MCF 10A (cell line): ENCODE results near the gene DOK6. TPM values are rescaled to one million over a fixed set of nuclear protein-coding genes. Genes with fewer than 3 reads are reported as not detected.

ENCODE experiments used
- BruUV-seq: library from RNA; stranded (reverse); fragments of 400-500 nt; replicated peaks from 2 replicates; lab custom pipeline; 2021; lab: Mats Ljungman, UMichigan
- CTCF ChIA-PET: fragments of 300-600 bp; sonication (Branson Sonifier 250); formaldehyde crosslinking; extraction: SDS; loops from one replicate; lab custom pipeline; 2021; ENCODE audit warnings: antibody characterized with exemption, inconsistent platforms; lab: Yijun Ruan, JAX
- POLR2A ChIA-PET: fragments of 300-600, 350-650 bp; sonication (Branson Sonifier 250); formaldehyde crosslinking; extraction: SDS; loops from one replicate; lab custom pipeline; 2020; ENCODE audit warnings: antibody characterized with exemption, inconsistent platforms; lab: Yijun Ruan, JAX
- DNase-seq: peaks from one replicate; pipeline ENCODE4 v3.0.0-alpha.2; 2018; ENCODE audit not compliant: unreplicated experiment
- H3K27ac Mint-ChIP-seq: one replicate; pipeline ENCODE4 v1.8.0; 2022; ENCODE audit warnings: mild to moderate bottlenecking, low read depth, mixed read lengths; ENCODE audit not compliant: unreplicated experiment
- H3K27me3 Mint-ChIP-seq: one replicate; pipeline ENCODE4 v1.8.0; 2022; ENCODE audit warnings: mixed read lengths; ENCODE audit not compliant: insufficient read depth, unreplicated experiment
- H3K36me3 Mint-ChIP-seq: one replicate; pipeline ENCODE4 v1.8.0; 2022; ENCODE audit warnings: mild to moderate bottlenecking, moderate library complexity, mixed read lengths; ENCODE audit not compliant: insufficient read depth, unreplicated experiment
- H3K4me1 Mint-ChIP-seq: one replicate; pipeline ENCODE4 v1.8.0; 2022; ENCODE audit warnings: mixed read lengths; ENCODE audit not compliant: insufficient read depth, unreplicated experiment
- H3K4me3 Mint-ChIP-seq: one replicate; pipeline ENCODE4 v1.8.0; 2022; ENCODE audit warnings: mild to moderate bottlenecking, moderate library complexity, mixed read lengths; ENCODE audit not compliant: unreplicated experiment
- H3K9me3 Mint-ChIP-seq: one replicate; pipeline ENCODE4 v1.8.0; 2022; ENCODE audit warnings: mixed read lengths; ENCODE audit not compliant: unreplicated experiment
- intact Hi-C: fragments of 100-400 bp; cut with micrococcal nuclease; formaldehyde crosslinking; loops from 2 replicates; pipeline ENCODE4 v1.14.1; 2022
- total RNA-seq: library from RNA; stranded (reverse); gene quantifications from 2 replicates; pipeline ENCODE4 v1.2.3, GENCODE V29; 2022
- TF ChIP-seq, protein P1 (sequence below): fragments of 200-600 bp; IDR thresholded peaks from one replicate; pipeline ENCODE4 v1.8.0; 2022; ENCODE audit warnings: antibody characterized with exemption, mild to moderate bottlenecking; ENCODE audit not compliant: unreplicated experiment

The DOK6 gene
- total RNA-seq, 1 experiment from 2014 or later: not detected

DNA sequence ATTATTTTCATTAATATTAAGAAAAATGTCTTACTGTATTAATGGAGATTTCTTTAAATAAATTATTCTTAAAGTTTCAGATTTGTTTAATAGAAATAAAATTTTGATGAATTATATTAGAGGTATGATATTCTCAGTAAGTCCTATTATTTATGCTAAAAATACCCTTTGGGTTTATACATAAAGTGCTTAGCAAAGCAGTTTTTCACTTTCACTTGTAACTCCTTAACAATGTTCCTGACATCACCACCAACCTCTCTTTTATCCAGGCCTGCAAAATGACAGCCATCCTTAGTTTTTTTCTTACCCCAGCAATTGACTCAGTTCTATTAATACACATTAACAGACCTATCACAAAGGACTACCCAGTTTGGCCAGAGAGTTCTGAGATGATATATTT is 376.6 kb downstream of the DOK6 start:
- ChIA-PET CTCF (no interaction called here), POLR2A (no interaction called here)
- no peaks in the 10 kb centered on the region for H3K4me1 Mint-ChIP-seq
- peaks cover 40% of the 10 kb centered on the region for H3K27me3 Mint-ChIP-seq
- H3K4me3 Mint-ChIP-seq: no peak overlapping the region
- H3K27ac Mint-ChIP-seq: no peak overlapping the region
- no TSS peak for BruUV-seq
- DNase-seq: no peak
- intact Hi-C loops: no loop called here
- H3K36me3 Mint-ChIP-seq: no peaks in the 10 kb centered on the region
- TF ChIP-seq, protein P1, sequence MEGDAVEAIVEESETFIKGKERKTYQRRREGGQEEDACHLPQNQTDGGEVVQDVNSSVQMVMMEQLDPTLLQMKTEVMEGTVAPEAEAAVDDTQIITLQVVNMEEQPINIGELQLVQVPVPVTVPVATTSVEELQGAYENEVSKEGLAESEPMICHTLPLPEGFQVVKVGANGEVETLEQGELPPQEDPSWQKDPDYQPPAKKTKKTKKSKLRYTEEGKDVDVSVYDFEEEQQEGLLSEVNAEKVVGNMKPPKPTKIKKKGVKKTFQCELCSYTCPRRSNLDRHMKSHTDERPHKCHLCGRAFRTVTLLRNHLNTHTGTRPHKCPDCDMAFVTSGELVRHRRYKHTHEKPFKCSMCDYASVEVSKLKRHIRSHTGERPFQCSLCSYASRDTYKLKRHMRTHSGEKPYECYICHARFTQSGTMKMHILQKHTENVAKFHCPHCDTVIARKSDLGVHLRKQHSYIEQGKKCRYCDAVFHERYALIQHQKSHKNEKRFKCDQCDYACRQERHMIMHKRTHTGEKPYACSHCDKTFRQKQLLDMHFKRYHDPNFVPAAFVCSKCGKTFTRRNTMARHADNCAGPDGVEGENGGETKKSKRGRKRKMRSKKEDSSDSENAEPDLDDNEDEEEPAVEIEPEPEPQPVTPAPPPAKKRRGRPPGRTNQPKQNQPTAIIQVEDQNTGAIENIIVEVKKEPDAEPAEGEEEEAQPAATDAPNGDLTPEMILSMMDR: no peak
- H3K9me3 Mint-ChIP-seq: no peaks in the 10 kb centered on the region

DNA sequence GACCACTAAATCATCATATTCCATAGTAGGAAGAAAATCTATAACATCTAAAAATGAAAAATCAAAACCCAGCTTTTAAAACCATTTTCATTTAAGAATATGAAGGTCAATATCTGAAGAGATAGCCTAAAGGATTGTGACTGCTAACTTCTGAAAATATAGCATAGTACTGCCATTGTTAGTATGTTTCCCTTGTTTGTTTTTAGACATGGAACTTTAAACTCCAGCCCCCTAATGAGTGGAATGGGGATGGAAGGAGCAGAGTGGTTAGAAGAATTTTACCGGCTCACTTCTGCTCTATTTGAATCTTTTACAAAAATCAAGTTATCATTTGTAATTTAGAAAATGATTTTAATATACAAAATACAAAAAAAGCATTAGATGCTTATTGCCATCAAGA is 378.0 kb downstream of the DOK6 start:
- POLR2A ChIA-PET: no interaction called here
- H3K4me1 Mint-ChIP-seq: no peaks in the 10 kb centered on the region
- DNase-seq: no peak
- no TSS peak for BruUV-seq
- intact Hi-C loops: no loop called here
- H3K27ac Mint-ChIP-seq: no peak overlapping the region
- no peaks in the 10 kb centered on the region for H3K9me3 Mint-ChIP-seq
- TF ChIP-seq, protein P1: no peak
- H3K4me3 Mint-ChIP-seq: no peak overlapping the region
- H3K36me3 Mint-ChIP-seq: no peaks in the 10 kb centered on the region
- CTCF ChIA-PET: interaction anchor here (1.0 kb wide), 1 partner anchor 17 kb away, joined by 4 read pairs; no protein-coding TSS in a partner anchor
- peaks cover 25% of the 10 kb centered on the region for H3K27me3 Mint-ChIP-seq

DNA sequence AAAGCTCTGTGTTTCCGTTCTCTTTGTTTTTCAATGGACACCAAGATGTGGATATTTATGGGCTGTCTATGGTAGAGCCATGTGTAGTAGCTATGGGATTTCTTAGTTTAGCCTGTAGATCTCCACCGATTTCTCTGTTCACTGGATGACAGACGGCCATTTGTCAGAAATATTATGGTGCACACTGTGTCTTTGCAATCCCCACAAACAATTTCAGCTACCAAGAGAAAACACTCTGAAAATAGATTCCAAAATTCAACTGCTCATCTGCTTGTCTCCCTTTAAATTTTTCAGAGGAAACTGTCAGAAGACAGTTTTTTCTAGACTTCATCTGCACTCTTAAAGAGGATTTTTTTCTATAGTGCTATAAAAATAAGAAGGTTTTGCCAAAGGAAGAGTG is 380.2 kb downstream of the DOK6 start:
- POLR2A ChIA-PET: no interaction called here
- no TSS peak for BruUV-seq
- Mint-ChIP-seq H3K36me3 (no peaks in the 10 kb centered on the region), H3K4me1 (no peaks in the 10 kb centered on the region), H3K27ac (no peak overlapping the region), H3K4me3 (no peak overlapping the region), H3K27me3 (peaks cover 19% of the 10 kb centered on the region), H3K9me3 (no peaks in the 10 kb centered on the region)
- CTCF ChIA-PET: no interaction called here
- TF ChIP-seq, protein P1: no peak
- DNase-seq: no peak
- intact Hi-C loops: no loop called here

DNA sequence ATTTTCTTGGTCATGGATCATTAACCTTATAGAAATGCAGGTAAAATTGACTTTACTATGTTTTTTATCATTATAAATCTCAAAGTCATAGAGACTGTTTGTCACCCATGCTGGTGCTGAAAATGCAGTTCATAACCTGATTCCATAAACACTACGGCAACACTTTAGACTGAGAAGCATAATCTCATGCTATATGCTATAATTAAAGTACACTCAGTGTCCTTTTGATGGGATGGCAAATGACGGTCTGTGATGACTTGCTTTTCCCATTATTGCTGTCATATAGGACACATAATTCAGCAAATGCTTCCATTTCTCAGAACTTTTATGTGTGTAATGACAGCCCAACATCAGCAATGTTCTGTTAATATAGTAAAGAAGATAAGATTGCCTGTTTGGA is 384.1 kb downstream of the DOK6 start:
- H3K9me3 Mint-ChIP-seq: no peaks in the 10 kb centered on the region
- H3K36me3 Mint-ChIP-seq: no peaks in the 10 kb centered on the region
- no TSS peak for BruUV-seq
- ChIA-PET POLR2A (no interaction called here), CTCF (no interaction called here)
- intact Hi-C loops: no loop called here
- H3K27ac Mint-ChIP-seq: no peak overlapping the region
- DNase-seq: no peak
- TF ChIP-seq, protein P1: no peak
- H3K27me3 Mint-ChIP-seq: no peaks in the 10 kb centered on the region
- peaks cover 6% of the 10 kb centered on the region for H3K4me1 Mint-ChIP-seq
- no peak overlapping the region for H3K4me3 Mint-ChIP-seq
